HepG2 (cell line): ENCODE data around the gene GOLGA3. TPM values are rescaled to one million over a fixed set of nuclear protein-coding genes. Genes with fewer than 3 reads are reported as not detected.

Experiments used
- ATAC-seq: fragments of 200-7000 bp; cut with Tn5 transposase; 3 replicates; pipeline ENCODE4 v1.9.1; 2020; ENCODE audit warnings: mild to moderate bottlenecking, moderate library complexity
- BruUV-seq: library from RNA; stranded (reverse); fragments of 400-500 nt; replicated peaks from 2 replicates; lab custom pipeline; 2021; lab: Mats Ljungman, UMichigan
- CTCF ChIA-PET: fragments of 300-600 bp; formaldehyde crosslinking; extraction: SDS; loops from one replicate; lab custom pipeline; 2021; ENCODE audit warnings: low total read pairs, inconsistent platforms, low intra/inter-chr PET ratio; lab: Yijun Ruan, JAX
- POLR2A ChIA-PET: fragments of 350-600 bp; sonication (Branson Sonifier 250); formaldehyde crosslinking; loops from one replicate; lab custom pipeline; 2020; ENCODE audit warnings: antibody characterized with exemption, inconsistent platforms; lab: Yijun Ruan, JAX
- DNase-seq: peaks from one replicate; pipeline ENCODE4 v3.0.0-alpha.2; 2015; ENCODE audit warnings: low spot score
- FAIRE-seq: peaks from 3 replicates; lab custom pipeline; 2011; peaks lifted over from hg19 to GRCh38; lab: Jason Lieb, UNC
- H2AFZ ChIP-seq: one replicate; pipeline ENCODE4 v1.6.1; 2011; ENCODE audit warnings: low read length, inconsistent platforms
- H3K27ac ChIP-seq: fragments of 300-600 bp; 3 replicates; pipeline ENCODE4 v1.8.0; 2011; ENCODE audit warnings: mixed run types, mild to moderate bottlenecking, mixed read lengths, low read length, inconsistent platforms; ENCODE audit not compliant: insufficient read depth; ENCODE audit errors: extremely low read length
- H3K27me3 ChIP-seq, 2 experiments: fragments of 200-600 bp in 1 of 2; 2 replicates in 1 of 2; 3 replicates in 1 of 2; pipeline versions ENCODE4 v1.6.0 to v1.8.0; 2011; ENCODE audit warnings: low read length in 2 of 2, mild to moderate bottlenecking in 2 of 2, moderate library complexity in 2 of 2, inconsistent platforms in 1 of 2; ENCODE audit not compliant: insufficient read depth in 2 of 2, control insufficient read depth in 1 of 2
- H3K36me3 ChIP-seq, 2 experiments: fragments of 200-600 bp in 1 of 2; replicated peaks in 1 of 2; 2 replicates in 1 of 2; 3 replicates in 1 of 2; pipeline versions ENCODE4 v1.5.1 to v1.8.0; 2011; ENCODE audit warnings: low read length in 2 of 2, inconsistent platforms in 1 of 2; ENCODE audit not compliant: insufficient read depth in 2 of 2, control insufficient read depth in 1 of 2
- H3K4me1 ChIP-seq: 2 replicates; pipeline ENCODE4 v1.5.1; 2012; ENCODE audit warnings: low read length, inconsistent platforms; ENCODE audit not compliant: insufficient read depth
- H3K4me2 ChIP-seq: 2 replicates; pipeline ENCODE4 v1.6.0; 2011; ENCODE audit warnings: low read depth, low read length, inconsistent platforms
- H3K4me3 ChIP-seq, 3 experiments: fragments of 200-600 bp in 1 of 3; sonication (generic), shearing (Covaris generic) in 1 of 3; replicated peaks in 1 of 3; 2 replicates each; pipeline ENCODE4 v1.5.1; 2011 to 2016; ENCODE audit warnings: low read length in 3 of 3, inconsistent platforms in 2 of 3, low read depth in 2 of 3, mild to moderate bottlenecking in 2 of 3, control low read depth in 1 of 3, mixed read lengths in 1 of 3; ENCODE audit not compliant: insufficient read depth in 1 of 3
- H3K79me2 ChIP-seq: one replicate; pipeline ENCODE4 v1.6.1; 2011; ENCODE audit warnings: low read length, inconsistent platforms; ENCODE audit not compliant: insufficient read depth
- H3K9ac ChIP-seq: 2 replicates; pipeline ENCODE4 v1.6.0; 2011; ENCODE audit warnings: mild to moderate bottlenecking, low read depth, low read length, inconsistent platforms; ENCODE audit not compliant: insufficient read depth
- H3K9me3 ChIP-seq: 2 replicates; pipeline ENCODE4 v1.5.1; 2012; ENCODE audit warnings: mild to moderate bottlenecking, low read length
- H4K20me1 ChIP-seq: 2 replicates; pipeline ENCODE4 v1.6.0; 2011; ENCODE audit warnings: inconsistent platforms, mild to moderate bottlenecking, low read length, moderate library complexity; ENCODE audit not compliant: insufficient read depth
- AGO2 ChIP-seq: fragments of 200-400 bp; formaldehyde crosslinking; optimal IDR thresholded peaks from 2 replicates; pipeline ENCODE3; 2017; ENCODE audit warnings: mild to moderate bottlenecking, low read depth, low read length, moderate library complexity
- GPN1 ChIP-seq: sonication (generic); formaldehyde crosslinking; IDR thresholded peaks from 2 replicates; pipeline ENCODE4 v1.5.1; 2020; ENCODE audit warnings: missing genetic modification reagents, borderline replicate concordance
- POLR2G ChIP-seq: fragments of 200-400 bp; formaldehyde crosslinking; IDR thresholded peaks from 2 replicates; pipeline ENCODE4 v1.6.1; 2018; ENCODE audit warnings: mild to moderate bottlenecking, low read depth, low read length, moderate library complexity
- RBM22 ChIP-seq: fragments of 200-400 bp; formaldehyde crosslinking; optimal IDR thresholded peaks from 2 replicates; pipeline ENCODE3; 2017; ENCODE audit warnings: mild to moderate bottlenecking, low read length, moderate library complexity
- ZNF10 ChIP-seq: sonication (generic); formaldehyde crosslinking; IDR thresholded peaks from 2 replicates; pipeline ENCODE4 v1.4.0; 2020; ENCODE audit warnings: mild to moderate bottlenecking, low read depth, missing genetic modification reagents, borderline replicate concordance
- WGBS: methylation state at CpG from one replicate; pipeline ENCODE4 v1.1.6; 2017; ENCODE audit warnings: low lambda C conversion rate; 5-methylcytosine and 5-hydroxymethylcytosine counted together
- in situ Hi-C: cut with HindIII; loops from 2 replicates; pipeline ENCODE4 v1.10.0; 2017; ENCODE audit warnings: low pct_unique_long_range_greater_than_20kb; ENCODE audit not compliant: extremely low pct_ligation_motif_present
- intact Hi-C: fragments of 100-400 bp; cut with micrococcal nuclease; formaldehyde crosslinking; loops from one replicate; pipeline ENCODE4 v1.10.0; 2022; ENCODE audit not compliant: unreplicated experiment
- polyA plus RNA-seq, 8 experiments: library from polyadenylated mRNA; depleted of rRNA in 3 of 8; stranded (reverse) in 7 of 8; unstranded in 1 of 8; fragments of >200 nt; fragmentation: Illumina TruSeq in 4 of 8; extraction: Trizol in 4 of 8; gene quantifications; 2 replicates each; pipeline versions ENCODE4 v1.2.1 to v1.2.3, GENCODE V29; 2011 to 2016; ENCODE audit warnings: low read depth in 4 of 8, missing spikeins in 1 of 8, mixed read lengths in 1 of 8; ENCODE audit not compliant: insufficient read depth in 1 of 8
- total RNA-seq, 5 experiments: library from RNA; depleted of rRNA; stranded (reverse); fragments of >200 nt; fragmentation: Illumina TruSeq; extraction: Trizol; gene quantifications; 2 replicates each; pipeline ENCODE4 v1.2.3, GENCODE V29; 2016; ENCODE audit warnings: low read depth in 1 of 5
- TF ChIP-seq, protein P1 (sequence below): sonication (generic); formaldehyde crosslinking; IDR thresholded peaks from 2 replicates; pipeline ENCODE4 v1.4.0; 2020; ENCODE audit warnings: mild to moderate bottlenecking, missing genetic modification reagents
- TF ChIP-seq, protein P2 (sequence below): IDR thresholded peaks from 2 replicates; pipeline ENCODE4 v1.6.1; 2016; ENCODE audit warnings: missing genetic modification reagents, missing compliant biosample characterization

GOLGA3 gene
- total and polyA plus RNA-seq, 2 of the 13 experiments (the other 11 are each of a cell fraction or from before 2014, with no cell fraction given) = 22.0 to 43.0 TPM

DNA sequence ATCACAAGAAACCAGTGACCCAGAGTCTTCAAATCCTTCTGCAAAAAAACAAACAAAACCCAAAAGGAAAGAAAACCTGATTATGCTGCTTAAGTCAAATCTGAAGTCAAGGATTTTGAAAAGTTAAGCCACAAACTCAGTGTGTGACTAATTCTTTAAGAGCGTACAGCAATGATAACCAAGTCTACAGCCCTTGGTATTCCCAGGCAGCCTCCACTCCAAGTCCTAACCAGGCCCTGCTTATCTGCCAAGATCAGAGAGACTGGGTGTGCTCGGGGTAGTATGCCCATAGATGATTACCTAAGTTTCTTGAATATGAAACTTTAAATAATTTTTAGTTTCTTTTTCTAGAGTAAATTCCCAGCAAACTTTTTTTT is 104.9 kb downstream of the GOLGA3 start (continued):
- TF ChIP-seq, protein P1, sequence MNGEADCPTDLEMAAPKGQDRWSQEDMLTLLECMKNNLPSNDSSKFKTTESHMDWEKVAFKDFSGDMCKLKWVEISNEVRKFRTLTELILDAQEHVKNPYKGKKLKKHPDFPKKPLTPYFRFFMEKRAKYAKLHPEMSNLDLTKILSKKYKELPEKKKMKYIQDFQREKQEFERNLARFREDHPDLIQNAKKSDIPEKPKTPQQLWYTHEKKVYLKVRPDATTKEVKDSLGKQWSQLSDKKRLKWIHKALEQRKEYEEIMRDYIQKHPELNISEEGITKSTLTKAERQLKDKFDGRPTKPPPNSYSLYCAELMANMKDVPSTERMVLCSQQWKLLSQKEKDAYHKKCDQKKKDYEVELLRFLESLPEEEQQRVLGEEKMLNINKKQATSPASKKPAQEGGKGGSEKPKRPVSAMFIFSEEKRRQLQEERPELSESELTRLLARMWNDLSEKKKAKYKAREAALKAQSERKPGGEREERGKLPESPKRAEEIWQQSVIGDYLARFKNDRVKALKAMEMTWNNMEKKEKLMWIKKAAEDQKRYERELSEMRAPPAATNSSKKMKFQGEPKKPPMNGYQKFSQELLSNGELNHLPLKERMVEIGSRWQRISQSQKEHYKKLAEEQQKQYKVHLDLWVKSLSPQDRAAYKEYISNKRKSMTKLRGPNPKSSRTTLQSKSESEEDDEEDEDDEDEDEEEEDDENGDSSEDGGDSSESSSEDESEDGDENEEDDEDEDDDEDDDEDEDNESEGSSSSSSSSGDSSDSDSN = no peak
- TF ChIP-seq, protein P2, sequence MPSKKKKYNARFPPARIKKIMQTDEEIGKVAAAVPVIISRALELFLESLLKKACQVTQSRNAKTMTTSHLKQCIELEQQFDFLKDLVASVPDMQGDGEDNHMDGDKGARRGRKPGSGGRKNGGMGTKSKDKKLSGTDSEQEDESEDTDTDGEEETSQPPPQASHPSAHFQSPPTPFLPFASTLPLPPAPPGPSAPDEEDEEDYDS (CRISPR knock-in tag) = no peak
- TF ChIP-seq GPN1 (CRISPR knock-in tag) = no peak
- TF ChIP-seq, all 625 proteins: peak for 0

DNA sequence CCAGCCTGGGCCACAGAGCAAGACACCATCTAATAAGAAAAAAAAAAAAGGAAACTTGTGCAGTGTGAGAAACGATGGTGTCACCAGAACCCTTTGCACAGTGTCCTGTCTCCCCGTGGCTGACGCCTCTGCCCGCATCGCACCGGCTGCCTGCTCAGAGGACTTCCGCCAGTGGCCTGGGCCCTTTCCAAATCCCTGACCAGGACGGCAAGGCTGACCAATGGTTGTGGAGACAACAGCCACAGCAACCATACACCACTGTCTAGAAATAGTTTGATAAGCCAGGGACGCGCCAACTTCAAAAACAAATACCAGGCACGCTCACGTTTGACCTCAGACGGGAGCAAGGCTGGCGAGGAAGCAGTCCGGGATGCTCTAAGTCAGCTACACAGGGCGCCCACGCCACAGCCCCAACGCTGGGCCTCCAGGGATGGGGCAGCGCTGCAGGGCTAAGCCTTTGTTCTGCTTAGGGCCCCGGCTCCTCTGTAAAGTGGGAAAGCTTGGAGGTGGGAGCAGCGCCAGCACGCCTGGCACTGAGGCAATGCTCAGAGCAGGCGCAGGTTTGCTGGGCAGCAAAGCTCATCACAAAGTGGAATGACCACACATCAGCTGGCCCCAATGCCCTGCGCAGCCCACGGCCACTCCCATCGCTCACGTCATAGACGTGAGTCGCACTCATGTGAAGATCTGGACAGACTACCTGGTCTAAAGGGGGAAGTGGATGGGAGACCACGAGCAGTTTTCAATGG is 105.5 kb downstream of the GOLGA3 start:
- Histone ChIP-seq H3K9ac (no peak overlapping the region), H3K36me3 (peaks cover 28 to 75% of the 10 kb centered on the region in 2 experiments), H3K79me2 (no peaks in the 10 kb centered on the region), H4K20me1 (no peaks in the 10 kb centered on the region), H3K4me2 (no peak overlapping the region)
- POLR2A ChIA-PET = no interaction called here
- intact Hi-C loops = no loop called here
- WGBS = 97% methylated on average over 29 of the region's 30 CpGs
- no peak for DNase-seq
- TF ChIP-seq ZNF10 (no peak), AGO2 (peak; percentile 87), POLR2G (peak; percentile 42; the same call in 1 of the 2 replicates), RBM22 (peak; percentile 34)
- TF ChIP-seq, all 625 proteins: peak for 3
- CTCF ChIA-PET = no interaction called here
- H3K9me3 ChIP-seq = no peaks in the 10 kb centered on the region
- FAIRE-seq (no peak), ATAC-seq (no peak; the same call in 2 of the 3 replicates)
- BruUV-seq = no TSS peak
- H3K4me3 ChIP-seq = no peak overlapping the region
- in situ Hi-C loops = no loop called here
- no peak overlapping the region for H3K27ac ChIP-seq
- no peak overlapping the region for H2AFZ ChIP-seq
- no peaks in the 10 kb centered on the region for H3K27me3 ChIP-seq
- no peaks in the 10 kb centered on the region for H3K4me1 ChIP-seq
